ENCODE measurements around the gene DHRSX.
A peak's percentile ranks its signal among the peaks of the same experiment; 100 is the strongest.
"Not testable (repeated sequence)": the region's sequence is repeated elsewhere in the genome, so short reads cannot be mapped to it uniquely, and the experiment has no call there.

Gene DHRSX

DNA sequence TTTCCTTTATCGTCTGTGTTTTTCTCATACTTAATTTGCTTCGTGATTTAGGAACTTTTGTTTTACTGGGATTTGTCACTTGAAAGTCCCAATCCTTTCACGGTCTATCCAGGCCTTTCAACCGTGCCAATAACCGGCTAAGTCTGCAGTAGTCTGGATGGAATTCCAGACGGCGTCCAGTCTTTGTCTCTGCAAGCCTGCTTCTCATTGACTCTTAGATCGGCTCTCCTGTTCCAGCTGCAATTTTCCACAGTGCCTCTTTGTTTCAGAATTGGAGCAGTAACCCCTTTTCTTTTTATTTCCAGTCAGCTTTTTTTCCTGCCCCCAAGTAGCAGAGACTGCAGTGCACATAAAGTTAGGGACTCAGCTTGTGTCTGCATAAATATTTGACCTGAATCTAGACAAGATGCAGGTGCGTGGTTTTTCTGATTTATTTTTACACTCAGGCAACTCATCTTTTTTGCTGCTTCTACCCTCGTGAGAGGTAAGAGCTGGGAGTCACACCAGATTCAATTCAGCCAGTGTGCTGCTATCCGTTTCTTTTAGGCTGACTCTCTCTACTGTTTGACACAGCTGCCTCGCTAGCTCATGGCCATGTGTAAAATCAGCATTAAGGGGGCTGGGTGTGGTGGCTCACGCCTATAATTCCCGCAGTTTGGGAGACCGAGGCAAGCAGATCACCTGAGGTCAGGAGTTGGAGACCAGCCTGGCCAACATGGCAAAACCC lies 37.4 kb upstream of the DHRSX start:
- no peak overlapping the region for H2BK15ac ChIP-seq (replicated peaks; ENCODE audit: low read depth)
- H3K23ac ChIP-seq (ENCODE audit: low read length) = no peak overlapping the region
- H3K4ac ChIP-seq (ENCODE audit: low read depth, low read length) = no peak overlapping the region
- DNase-seq = no peak
- no peak overlapping the region for H3K4me2 ChIP-seq (ENCODE audit: low read length)
- H3K79me1 ChIP-seq (ENCODE audit: low read length) = no peaks in the 10 kb centered on the region
- H3K9ac ChIP-seq (ENCODE audit: low read length) = no peak overlapping the region
- no peak overlapping the region for H2BK120ac ChIP-seq (ENCODE audit: low read depth, low read length)
- no peak overlapping the region for H2AK5ac ChIP-seq (ENCODE audit: low read length)
- no peaks in the 10 kb centered on the region for H3K4me1 ChIP-seq (ENCODE audit: control insufficient read depth, low read depth, low read length)
- no peaks in the 10 kb centered on the region for H3K79me2 ChIP-seq (ENCODE audit: control insufficient read depth, insufficient read depth, low read length)
- no peak overlapping the region for H3K4me3 ChIP-seq (ENCODE audit: low read length)
- no CpG with 5 or more reads among the region's 15 CpGs for WGBS (ENCODE audit: extremely low coverage, insufficient coverage, low lambda C conversion rate)
- H3K18ac ChIP-seq (ENCODE audit: low read length) = no peak overlapping the region
- H3K27me3 ChIP-seq (ENCODE audit: insufficient read depth, low read length, poor library complexity) = no peaks in the 10 kb centered on the region
- no peaks in the 10 kb centered on the region for H3K36me3 ChIP-seq (ENCODE audit: control insufficient read depth, insufficient read depth, low read length)
- H2BK5ac ChIP-seq (ENCODE audit: low read length) = no peak overlapping the region
- H3K27ac ChIP-seq (ENCODE audit: low read depth, low read length) = no peak overlapping the region
- H3K56ac ChIP-seq (ENCODE audit: low read length) = no peak overlapping the region
- H4K8ac ChIP-seq (ENCODE audit: low read depth, low read length) = no peak overlapping the region
- no peak overlapping the region for H4K5ac ChIP-seq (ENCODE audit: low read length)

DNA sequence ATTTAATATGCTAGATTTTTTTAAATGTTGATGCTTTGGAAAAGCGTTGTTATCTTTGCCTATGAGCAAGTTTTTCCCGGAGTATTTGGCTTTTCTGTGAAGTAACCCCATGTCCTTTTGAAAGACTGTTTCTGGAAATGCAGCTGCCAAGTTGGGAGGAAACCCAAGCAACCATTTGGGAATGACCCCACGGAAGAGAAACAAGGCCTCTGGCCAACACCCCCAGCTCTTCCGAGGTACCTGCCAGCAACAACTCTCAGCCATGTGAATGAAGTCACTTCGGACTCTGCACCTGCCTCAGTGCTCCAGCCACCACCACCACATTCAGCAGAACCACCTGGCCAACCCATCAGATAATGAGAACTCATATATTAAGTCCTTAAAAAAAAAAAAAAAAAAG lies 36.2 kb upstream of the DHRSX start:
- no peaks in the 10 kb centered on the region for H3K4me1 ChIP-seq (ENCODE audit: control insufficient read depth, low read depth, low read length)
- no peak for DNase-seq
- no CpG with 5 or more reads among the region's 5 CpGs for WGBS (ENCODE audit: extremely low coverage, insufficient coverage, low lambda C conversion rate)

DNA sequence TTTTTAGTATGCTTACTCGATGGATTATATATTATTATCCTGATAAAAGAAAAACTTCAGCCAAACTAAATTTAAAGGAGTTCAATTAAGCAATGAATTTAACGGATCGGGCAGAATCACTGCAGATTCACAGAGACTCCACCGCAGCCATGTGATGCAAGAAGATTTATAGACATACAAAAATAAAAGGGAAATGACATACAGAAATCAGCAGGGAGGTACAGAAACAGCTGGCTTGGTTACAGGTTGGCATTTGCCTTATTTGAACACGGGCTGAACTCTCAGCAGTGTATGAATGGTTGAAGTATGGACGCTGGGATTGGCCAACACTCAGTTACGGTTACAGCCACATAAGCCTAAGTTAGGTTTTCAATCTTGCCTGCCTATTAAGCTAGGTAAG lies 35.4 kb upstream of the DHRSX start:
- Histone ChIP-seq H2BK5ac (ENCODE audit: low read length) (no peak overlapping the region), H3K27ac (ENCODE audit: low read depth, low read length) (no peak overlapping the region), H3K56ac (ENCODE audit: low read length) (no peak overlapping the region), H3K4ac (ENCODE audit: low read depth, low read length) (no peak overlapping the region), H3K27me3 (ENCODE audit: insufficient read depth, low read length, poor library complexity) (no peaks in the 10 kb centered on the region), H3K4me3 (ENCODE audit: low read length) (no peak overlapping the region), H2AK5ac (ENCODE audit: low read length) (no peak overlapping the region), H3K79me1 (ENCODE audit: low read length) (no peaks in the 10 kb centered on the region), H3K23ac (ENCODE audit: low read length) (no peak overlapping the region), H2BK120ac (ENCODE audit: low read depth, low read length) (no peak overlapping the region), H3K4me1 (ENCODE audit: control insufficient read depth, low read depth, low read length) (no peaks in the 10 kb centered on the region), H4K8ac (ENCODE audit: low read depth, low read length) (no peak overlapping the region), H3K9ac (ENCODE audit: low read length) (no peak overlapping the region), H3K4me2 (ENCODE audit: low read length) (no peak overlapping the region), H3K79me2 (ENCODE audit: control insufficient read depth, insufficient read depth, low read length) (no peaks in the 10 kb centered on the region), H4K5ac (ENCODE audit: low read length) (no peak overlapping the region), H2BK15ac (replicated peaks; ENCODE audit: low read depth) (no peak overlapping the region), H3K18ac (ENCODE audit: low read length) (no peak overlapping the region), H3K36me3 (ENCODE audit: control insufficient read depth, insufficient read depth, low read length) (no peaks in the 10 kb centered on the region)
- no peak for DNase-seq
- WGBS (ENCODE audit: extremely low coverage, insufficient coverage, low lambda C conversion rate) = no CpG with 5 or more reads among the region's 7 CpGs

More for the DNA sequence above, 36.2 kb upstream of the DHRSX start:
- Histone ChIP-seq H4K5ac (ENCODE audit: low read length) (no peak overlapping the region), H2BK5ac (ENCODE audit: low read length) (no peak overlapping the region), H3K4me3 (ENCODE audit: low read length) (no peak overlapping the region), H3K79me2 (ENCODE audit: control insufficient read depth, insufficient read depth, low read length) (no peaks in the 10 kb centered on the region), H3K56ac (ENCODE audit: low read length) (no peak overlapping the region), H3K27me3 (ENCODE audit: insufficient read depth, low read length, poor library complexity) (no peaks in the 10 kb centered on the region), H3K36me3 (ENCODE audit: control insufficient read depth, insufficient read depth, low read length) (no peaks in the 10 kb centered on the region), H3K18ac (ENCODE audit: low read length) (no peak overlapping the region), H2AK5ac (ENCODE audit: low read length) (no peak overlapping the region), H2BK15ac (replicated peaks; ENCODE audit: low read depth) (no peak overlapping the region), H3K27ac (ENCODE audit: low read depth, low read length) (no peak overlapping the region), H3K4me2 (ENCODE audit: low read length) (no peak overlapping the region), H4K8ac (ENCODE audit: low read depth, low read length) (no peak overlapping the region), H3K79me1 (ENCODE audit: low read length) (no peaks in the 10 kb centered on the region), H2BK120ac (ENCODE audit: low read depth, low read length) (no peak overlapping the region), H3K9ac (ENCODE audit: low read length) (no peak overlapping the region), H3K23ac (ENCODE audit: low read length) (no peak overlapping the region), H3K4ac (ENCODE audit: low read depth, low read length) (no peak overlapping the region)

DNA sequence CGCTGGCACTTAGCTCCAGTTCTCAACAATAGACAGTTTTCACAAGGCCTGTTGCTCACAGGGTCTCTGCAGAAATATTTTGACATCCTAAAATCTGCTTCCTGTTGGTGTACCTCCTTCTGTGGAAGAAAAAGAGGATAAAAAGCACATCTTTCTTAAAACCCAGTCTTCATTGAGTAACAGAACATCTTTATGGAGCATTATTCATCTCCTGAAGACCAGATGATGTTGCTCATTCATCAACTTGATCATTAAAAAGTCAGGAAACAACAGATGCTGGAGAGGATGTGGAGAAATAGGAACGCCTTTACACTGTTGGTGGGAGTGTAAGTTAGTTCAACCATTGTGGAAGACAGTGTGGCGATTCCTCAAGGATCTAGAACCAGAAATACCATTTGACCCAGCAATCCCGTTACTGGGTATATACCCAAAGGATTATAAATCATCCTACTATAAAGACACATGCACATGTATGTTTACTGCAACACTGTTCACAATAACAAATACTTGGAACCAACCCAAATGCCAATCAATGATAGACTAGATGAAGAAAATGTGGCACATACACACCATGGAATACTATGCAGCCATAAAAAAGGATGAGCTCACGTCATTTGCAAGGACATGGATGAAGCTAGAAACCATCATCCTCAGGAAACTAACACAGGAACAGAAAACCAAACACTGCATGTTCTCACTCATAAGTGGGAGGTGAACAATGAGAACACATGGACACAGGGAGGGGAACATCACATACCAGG lies 33.7 kb upstream of the DHRSX start:
- DNase-seq; H3K27ac ChIP-seq (ENCODE audit: low read depth, low read length); H3K4me3 ChIP-seq (ENCODE audit: low read length); H3K4me1 ChIP-seq (ENCODE audit: control insufficient read depth, low read depth, low read length); H2BK5ac ChIP-seq (ENCODE audit: low read length); H3K23ac ChIP-seq (ENCODE audit: low read length); H3K79me2 ChIP-seq (ENCODE audit: control insufficient read depth, insufficient read depth, low read length); H3K36me3 ChIP-seq (ENCODE audit: control insufficient read depth, insufficient read depth, low read length); H4K8ac ChIP-seq (ENCODE audit: low read depth, low read length); H3K18ac ChIP-seq (ENCODE audit: low read length); H3K27me3 ChIP-seq (ENCODE audit: insufficient read depth, low read length, poor library complexity); H2BK15ac ChIP-seq (replicated peaks; ENCODE audit: low read depth); H3K79me1 ChIP-seq (ENCODE audit: low read length); H2BK120ac ChIP-seq (ENCODE audit: low read depth, low read length); H3K4me2 ChIP-seq (ENCODE audit: low read length); H3K56ac ChIP-seq (ENCODE audit: low read length); H3K4ac ChIP-seq (ENCODE audit: low read depth, low read length); H3K9ac ChIP-seq (ENCODE audit: low read length); H4K5ac ChIP-seq (ENCODE audit: low read length); H2AK5ac ChIP-seq (ENCODE audit: low read length): not testable (repeated sequence)
- WGBS (ENCODE audit: extremely low coverage, insufficient coverage, low lambda C conversion rate) = no CpG with 5 or more reads among the region's 5 CpGs

DNA sequence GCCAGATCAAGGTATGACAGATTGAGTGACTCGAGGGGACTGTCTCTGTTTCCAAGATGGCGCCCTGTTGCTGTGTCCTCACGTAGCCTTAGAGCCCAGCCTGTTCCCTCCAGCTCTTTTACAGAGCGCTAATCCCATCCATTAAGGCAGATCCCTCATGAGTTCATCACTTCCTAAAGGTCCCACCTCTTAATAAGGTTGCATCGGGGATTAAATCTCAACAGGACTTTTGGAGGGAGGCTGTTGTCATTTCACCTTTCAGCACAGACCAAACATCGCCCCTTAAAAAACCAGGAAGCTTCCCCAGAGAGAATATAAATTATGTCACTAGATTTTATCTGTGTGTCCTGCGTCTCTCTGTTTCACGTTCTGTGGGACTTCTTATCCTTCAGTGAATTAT lies 32.6 kb upstream of the DHRSX start:
- Histone ChIP-seq H3K56ac (ENCODE audit: low read length) (no peak overlapping the region), H2BK15ac (replicated peaks; ENCODE audit: low read depth) (no peak overlapping the region), H2AK5ac (ENCODE audit: low read length) (no peak overlapping the region), H3K9ac (ENCODE audit: low read length) (no peak overlapping the region), H2BK120ac (ENCODE audit: low read depth, low read length) (no peak overlapping the region), H3K36me3 (ENCODE audit: control insufficient read depth, insufficient read depth, low read length) (no peaks in the 10 kb centered on the region), H3K27ac (ENCODE audit: low read depth, low read length) (no peak overlapping the region), H3K27me3 (ENCODE audit: insufficient read depth, low read length, poor library complexity) (no peaks in the 10 kb centered on the region), H3K4ac (ENCODE audit: low read depth, low read length) (no peak overlapping the region), H4K5ac (ENCODE audit: low read length) (no peak overlapping the region), H3K4me1 (ENCODE audit: control insufficient read depth, low read depth, low read length) (no peaks in the 10 kb centered on the region), H4K8ac (ENCODE audit: low read depth, low read length) (no peak overlapping the region), H3K79me1 (ENCODE audit: low read length) (no peaks in the 10 kb centered on the region), H2BK5ac (ENCODE audit: low read length) (no peak overlapping the region), H3K79me2 (ENCODE audit: control insufficient read depth, insufficient read depth, low read length) (no peaks in the 10 kb centered on the region), H3K4me3 (ENCODE audit: low read length) (no peak overlapping the region), H3K4me2 (ENCODE audit: low read length) (no peak overlapping the region), H3K18ac (ENCODE audit: low read length) (no peak overlapping the region), H3K23ac (ENCODE audit: low read length) (no peak overlapping the region)
- DNase-seq = peak; percentile 27
- no CpG with 5 or more reads among the region's 8 CpGs for WGBS (ENCODE audit: extremely low coverage, insufficient coverage, low lambda C conversion rate)
